Liver (tissue), 9 donors: ENCODE results near the gene ZNF496. TPM values are rescaled to one million over a fixed set of nuclear protein-coding genes. Genes with fewer than 3 reads are reported as not detected.

Source experiments
- DNase-seq: peaks from one replicate; pipeline ENCODE4 v3.0.0-alpha.2; 2017; ENCODE audit warnings: low spot score
- H3K27ac ChIP-seq, 2 donors: one replicate each; pipeline ENCODE4 v1.7.0; 2013; ENCODE audit warnings: inconsistent platforms in 2 of 2, low read length in 2 of 2, control low read depth in 1 of 2, low read depth in 1 of 2, mild to moderate bottlenecking in 1 of 2
- H3K27me3 ChIP-seq, 4 donors: one replicate each; pipeline versions ENCODE4 v1.6.1 to v1.7.0; 2013; ENCODE audit warnings: low read length in 3 of 4, inconsistent platforms in 1 of 4, mild to moderate bottlenecking in 1 of 4, moderate library complexity in 1 of 4; ENCODE audit not compliant: control insufficient read depth in 4 of 4, insufficient read depth in 4 of 4
- H3K36me3 ChIP-seq, 4 donors: one replicate each; pipeline versions ENCODE4 v1.6.1 to v1.7.0; 2013; ENCODE audit warnings: low read length in 3 of 4, mild to moderate bottlenecking in 3 of 4, low read depth in 1 of 4, moderate library complexity in 1 of 4; ENCODE audit not compliant: control insufficient read depth in 4 of 4, insufficient read depth in 3 of 4
- H3K4me1 ChIP-seq, 4 donors: one replicate each; pipeline versions ENCODE4 v1.6.1 to v1.7.0; 2013; ENCODE audit warnings: low read length in 3 of 4, mild to moderate bottlenecking in 3 of 4, moderate library complexity in 1 of 4; ENCODE audit not compliant: control insufficient read depth in 4 of 4, insufficient read depth in 4 of 4
- H3K4me3 ChIP-seq, 3 donors: one replicate each; pipeline versions ENCODE4 v1.6.1 to v1.7.0; 2013; ENCODE audit warnings: low read length in 3 of 3, control low read depth in 1 of 3, low read depth in 1 of 3, mild to moderate bottlenecking in 1 of 3
- H3K9ac ChIP-seq, 2 donors: one replicate each; pipeline ENCODE4 v1.7.0; 2013; ENCODE audit warnings: low read length in 2 of 2, mild to moderate bottlenecking in 2 of 2, moderate library complexity in 2 of 2, control low read depth in 1 of 2, low read depth in 1 of 2
- H3K9me3 ChIP-seq, 4 donors: one replicate each; pipeline versions ENCODE4 v1.6.1 to v1.7.0; 2013; ENCODE audit warnings: low read length in 3 of 4; ENCODE audit not compliant: control insufficient read depth in 4 of 4
- ATF3 ChIP-seq: IDR thresholded peaks from 2 replicates; pipeline ENCODE4 v1.6.1; 2016; ENCODE audit warnings: antibody characterized with exemption
- EGR1 ChIP-seq, 2 donors: IDR thresholded peaks; 2 replicates each; pipeline ENCODE4 v1.6.1; 2016 to 2018; ENCODE audit warnings: antibody characterized with exemption in 2 of 2, low read depth in 2 of 2
- FOXA1 ChIP-seq: IDR thresholded peaks from 2 replicates; pipeline ENCODE4 v1.6.1; 2016; ENCODE audit warnings: antibody characterized with exemption
- FOXA2 ChIP-seq: IDR thresholded peaks from 2 replicates; pipeline ENCODE4 v1.6.1; 2016; ENCODE audit warnings: antibody characterized with exemption
- GABPA ChIP-seq, 2 donors: IDR thresholded peaks in 1 of 2; conservative IDR thresholded peaks in 1 of 2; 2 replicates each; pipeline ENCODE4 v1.6.1; 2016; ENCODE audit warnings: antibody characterized with exemption in 2 of 2, mild to moderate bottlenecking in 1 of 2, moderate library complexity in 1 of 2
- HNF4G ChIP-seq: IDR thresholded peaks from 2 replicates; pipeline ENCODE4 v1.6.1; 2016; ENCODE audit warnings: antibody characterized with exemption
- MAX ChIP-seq: IDR thresholded peaks from 2 replicates; pipeline ENCODE4 v1.6.1; 2016; ENCODE audit warnings: antibody characterized with exemption
- NR2F2 ChIP-seq: IDR thresholded peaks from 2 replicates; pipeline ENCODE4 v1.6.1; 2016; ENCODE audit warnings: antibody characterized with exemption
- RAD21 ChIP-seq, 2 donors: IDR thresholded peaks; 2 replicates each; pipeline ENCODE4 v1.6.1; 2016; ENCODE audit warnings: antibody characterized with exemption in 2 of 2, mild to moderate bottlenecking in 2 of 2
- REST ChIP-seq: IDR thresholded peaks from 2 replicates; pipeline ENCODE4 v1.6.1; 2016; ENCODE audit warnings: antibody characterized with exemption, mild to moderate bottlenecking
- SP1 ChIP-seq: IDR thresholded peaks from 2 replicates; pipeline ENCODE4 v1.6.1; 2018; ENCODE audit warnings: antibody characterized with exemption, mild to moderate bottlenecking
- YY1 ChIP-seq: IDR thresholded peaks from 2 replicates; pipeline ENCODE4 v1.6.1; 2016; ENCODE audit warnings: antibody characterized with exemption, mild to moderate bottlenecking
- ZBTB33 ChIP-seq: IDR thresholded peaks from 2 replicates; pipeline ENCODE4 v1.6.1; 2016; ENCODE audit warnings: antibody characterized with exemption
- WGBS: extraction: QIAGEN DNeasy Blood & Tissue Kit; methylation state at CpG from one replicate; pipeline ENCODE4 v1.1.7; 2013; 5-methylcytosine and 5-hydroxymethylcytosine counted together
- polyA plus RNA-seq, 2 donors: library from polyadenylated mRNA; stranded (reverse) in 1 of 2; unstranded in 1 of 2; fragments of 200-250 nt in 1 of 2; fragments of >200 nt in 1 of 2; fragmentation: Nextera tagmentation in 1 of 2; extraction: Ambion mirVana in 1 of 2; gene quantifications; one replicate each; pipeline versions ENCODE4 v1.2.1 to v1.2.3, GENCODE V29; 2013 to 2015
- total RNA-seq, 2 donors: library from RNA; depleted of rRNA; stranded (reverse); fragments of >200 nt; gene quantifications; one replicate each; pipeline ENCODE4 v1.2.3, GENCODE V29; 2014
- donor health status: healthy.
- donor health status: healthy.
- donor health status: healthy.
- donor health status: healthy.
- donor health status: healthy.

Gene ZNF496
- total and polyA plus RNA-seq, 4 donors = 0.93 to 7.5 (median 4.7) TPM

- peaks cover 0 to 20% (median 5%) of the 10 kb centered on the region in 4 donors for H3K36me3 ChIP-seq
These were observed 33.6 kb downstream of the ZNF496 start for GRCh38 chr1:247298124-247298481.

GRCh38 chr1:247297263-247298123 is 34.2 kb downstream of the ZNF496 start:
- WGBS = 77% methylated on average over 9 of the region's 9 CpGs
- H3K27me3 ChIP-seq = no peaks in the 10 kb centered on the region
- no peaks in the 10 kb centered on the region for H3K9me3 ChIP-seq
- no peak for DNase-seq
- no peak overlapping the region for H3K9ac ChIP-seq
- no peaks in the 10 kb centered on the region for H3K4me1 ChIP-seq
- H3K36me3 ChIP-seq = peaks cover 0 to 14% (median 5%) of the 10 kb centered on the region in 4 donors
- H3K4me3 ChIP-seq = no peak overlapping the region
- TF ChIP-seq ATF3 (no peak), FOXA2 (no peak), EGR1 (IDR thresholded peaks at IDR 0.05; ENCODE audit: low read depth in 2 of 2) (no peak)
- H3K27ac ChIP-seq = no peak overlapping the region

More at GRCh38 chr1:247298124-247298481, 33.6 kb downstream of the ZNF496 start:
- Histone ChIP-seq H3K27me3 (no peaks in the 10 kb centered on the region), H3K4me3 (no peak overlapping the region), H3K4me1 (no peaks in the 10 kb centered on the region), H3K9me3 (no peaks in the 10 kb centered on the region), H3K27ac (no peak overlapping the region), H3K9ac (no peak overlapping the region)
- TF ChIP-seq HNF4G (no peak), SP1 (no peak), NR2F2 (no peak), REST (no peak), YY1 (no peak), GABPA (IDR thresholded peaks at IDR 0.05 in 1 of 2, conservative IDR thresholded peaks at IDR 0.05 in 1 of 2) (no peak), FOXA2 (no peak), RAD21 (IDR thresholded peaks at IDR 0.05) (no peak)
- WGBS = 83% methylated on average over 6 of the region's 6 CpGs
- DNase-seq = no peak

- H3K36me3 ChIP-seq = peaks cover 0 to 13% (median 4%) of the 10 kb centered on the region in 4 donors
- 94% methylated on average over 8 of the region's 8 CpGs for WGBS
- H3K27me3 ChIP-seq = no peaks in the 10 kb centered on the region
- no peak overlapping the region for H3K9ac ChIP-seq
- no peaks in the 10 kb centered on the region for H3K4me1 ChIP-seq
- H3K4me3 ChIP-seq = no peak overlapping the region
- TF ChIP-seq FOXA1 (no peak), EGR1 (IDR thresholded peaks at IDR 0.05; ENCODE audit: low read depth in 2 of 2) (no peak), SP1 (no peak), NR2F2 (no peak), RAD21 (IDR thresholded peaks at IDR 0.05) (no peak), GABPA (IDR thresholded peaks at IDR 0.05 in 1 of 2, conservative IDR thresholded peaks at IDR 0.05 in 1 of 2) (no peak), ATF3 (no peak), HNF4G (no peak), MAX (no peak), ZBTB33 (no peak), REST (no peak)
- no peak overlapping the region for H3K27ac ChIP-seq
- no peaks in the 10 kb centered on the region for H3K9me3 ChIP-seq
- no peak for DNase-seq
These were observed 35.0 kb downstream of the ZNF496 start for GRCh38 chr1:247296599-247297180.
